GM23248 (cell line): ENCODE measurements around the gene PRKCB.

Experiments
- EZH2 ChIP-seq: fragments of 200-600 bp; sonication (generic); IDR thresholded peaks from 2 replicates; pipeline ENCODE4 v1.6.1; 2018; ENCODE audit warnings: antibody characterized with exemption, mild to moderate bottlenecking; ENCODE audit not compliant: insufficient read depth, poor library complexity, severe bottlenecking
- EZH2phosphoT487 ChIP-seq: fragments of 200-600 bp; sonication (generic); IDR thresholded peaks from 2 replicates; pipeline ENCODE4 v1.6.1; 2018; ENCODE audit warnings: antibody characterized with exemption, moderate library complexity, mild to moderate bottlenecking, low read depth; ENCODE audit not compliant: insufficient read depth

GRCh38 chr16:24044467-24044866 is 208.7 kb downstream of the PRKCB start:
- TF ChIP-seq EZH2phosphoT487 = no peak
- no peak for TF ChIP-seq EZH2
